GM12865 (cell line): ENCODE data around the gene TUFM.
"Not testable (repeated sequence)": the region's sequence is repeated elsewhere in the genome, so short reads cannot be mapped to it uniquely, and the experiment has no call there.

ENCODE experiments used
- DNase-seq: peaks from one replicate; pipeline ENCODE4 v3.0.0; 2010; ENCODE audit warnings: low read depth
- H3K4me3 ChIP-seq: 2 replicates; pipeline ENCODE4 v1.5.1; 2011; ENCODE audit warnings: mild to moderate bottlenecking, low read depth, low read length, control low read depth
- TF ChIP-seq, protein P1 (sequence below): IDR thresholded peaks from 2 replicates; pipeline ENCODE4 v1.5.1; 2011; ENCODE audit warnings: low read length, control low read depth, low read depth, inconsistent platforms; ENCODE audit not compliant: insufficient read depth; ENCODE audit errors: missing control alignments

TUFM gene

GRCh38 chr16:28873543-28874201 lies 27.5 kb upstream of the TUFM start:
- no peak overlapping the region for H3K4me3 ChIP-seq
- DNase-seq = peak; percentile 47
- TF ChIP-seq, protein P1, sequence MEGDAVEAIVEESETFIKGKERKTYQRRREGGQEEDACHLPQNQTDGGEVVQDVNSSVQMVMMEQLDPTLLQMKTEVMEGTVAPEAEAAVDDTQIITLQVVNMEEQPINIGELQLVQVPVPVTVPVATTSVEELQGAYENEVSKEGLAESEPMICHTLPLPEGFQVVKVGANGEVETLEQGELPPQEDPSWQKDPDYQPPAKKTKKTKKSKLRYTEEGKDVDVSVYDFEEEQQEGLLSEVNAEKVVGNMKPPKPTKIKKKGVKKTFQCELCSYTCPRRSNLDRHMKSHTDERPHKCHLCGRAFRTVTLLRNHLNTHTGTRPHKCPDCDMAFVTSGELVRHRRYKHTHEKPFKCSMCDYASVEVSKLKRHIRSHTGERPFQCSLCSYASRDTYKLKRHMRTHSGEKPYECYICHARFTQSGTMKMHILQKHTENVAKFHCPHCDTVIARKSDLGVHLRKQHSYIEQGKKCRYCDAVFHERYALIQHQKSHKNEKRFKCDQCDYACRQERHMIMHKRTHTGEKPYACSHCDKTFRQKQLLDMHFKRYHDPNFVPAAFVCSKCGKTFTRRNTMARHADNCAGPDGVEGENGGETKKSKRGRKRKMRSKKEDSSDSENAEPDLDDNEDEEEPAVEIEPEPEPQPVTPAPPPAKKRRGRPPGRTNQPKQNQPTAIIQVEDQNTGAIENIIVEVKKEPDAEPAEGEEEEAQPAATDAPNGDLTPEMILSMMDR = peak; percentile 88

- no peak overlapping the region for H3K4me3 ChIP-seq
- DNase-seq = no peak
- TF ChIP-seq, protein P1 = no peak
Observed at GRCh38 chr16:28872952-28873351, 26.8 kb upstream of the TUFM start.

GRCh38 chr16:28869201-28869600 lies 23.1 kb upstream of the TUFM start:
- DNase-seq = no peak
- H3K4me3 ChIP-seq = no peak overlapping the region
- TF ChIP-seq, protein P1 = no peak

- not testable (repeated sequence) for H3K4me3 ChIP-seq, DNase-seq
Observed at GRCh38 chr16:28867646-28868045, 21.5 kb upstream of the TUFM start.

DNA sequence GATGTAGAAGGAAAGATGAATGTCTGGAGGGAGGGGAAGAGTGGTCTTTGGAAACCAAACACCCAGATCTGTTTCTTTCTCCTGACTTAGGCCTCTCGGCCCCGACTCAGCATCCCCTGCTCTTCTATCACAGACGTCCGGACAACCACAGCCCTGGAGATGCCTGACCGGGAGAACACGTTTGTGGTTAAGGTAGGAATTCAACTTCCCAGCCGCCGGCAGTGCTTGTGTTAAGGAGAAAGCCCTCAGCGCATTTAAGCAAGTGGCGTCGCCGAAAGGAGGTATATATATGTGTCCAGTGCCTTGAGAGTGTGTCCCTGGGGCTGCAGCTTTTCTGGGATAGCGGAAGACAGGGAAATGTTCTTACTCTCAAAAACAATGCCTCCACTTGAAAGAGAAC lies 21.1 kb upstream of the TUFM start:
- no peak for DNase-seq
- TF ChIP-seq, protein P1 = no peak
- H3K4me3 ChIP-seq = no peak overlapping the region

DNA sequence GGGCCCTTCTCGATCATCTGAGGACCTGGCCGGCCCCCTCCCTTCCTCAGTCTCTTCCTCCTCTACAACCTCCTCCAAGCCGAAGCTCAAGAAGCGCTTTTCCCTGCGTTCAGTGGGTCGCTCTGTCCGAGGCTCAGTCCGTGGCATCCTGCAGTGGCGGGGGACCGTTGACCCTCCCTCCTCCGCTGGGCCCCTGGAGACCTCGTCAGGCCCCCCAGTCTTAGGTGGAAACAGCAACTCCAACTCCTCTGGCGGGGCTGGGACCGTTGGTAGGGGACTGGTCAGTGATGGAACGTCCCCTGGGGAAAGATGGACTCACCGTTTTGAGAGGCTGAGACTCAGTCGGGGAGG lies 20.3 kb upstream of the TUFM start:
- TF ChIP-seq, protein P1 = no peak
- H3K4me3 ChIP-seq = no peak overlapping the region
- no peak for DNase-seq

- TF ChIP-seq, protein P1 = no peak
- no peak overlapping the region for H3K4me3 ChIP-seq
- DNase-seq = no peak
Observed at GRCh38 chr16:28865722-28866453, 19.7 kb upstream of the TUFM start.
